Body of pancreas (tissue), 4 donors: ENCODE results near the gene AQP6.

Experiments
- CTCF ChIP-seq, 7 experiments: fragments of 450-650 bp in 4 of 7; fragments of 200-600 bp in 3 of 7; sonication (generic) in 3 of 7; IDR thresholded peaks; one replicate each; pipeline ENCODE4 v1.5.1; 2016 to 2019; ENCODE audit warnings: antibody characterized with exemption in 7 of 7
- POLR2A ChIP-seq, 3 donors: fragments of 450-650 bp; IDR thresholded peaks; one replicate each; pipeline ENCODE4 v1.6.1; 2016; ENCODE audit warnings: antibody characterized with exemption in 3 of 3, mild to moderate bottlenecking in 2 of 3

- no peak for TF ChIP-seq POLR2A (IDR thresholded peaks at IDR 0.05)
- no peak for TF ChIP-seq CTCF (IDR thresholded peaks at IDR 0.05)
Observed at GRCh38 chr12:50018154-50018553, 45.4 kb downstream of the AQP6 start.
